Mesenteric fat pad (tissue), 1 donor: ENCODE measurements around the gene POFUT2. TPM values are rescaled to one million over a fixed set of nuclear protein-coding genes. Genes with fewer than 3 reads are reported as not detected.
A peak's percentile ranks its signal among the peaks of the same experiment; 100 is the strongest.

ENCODE experiments used
- DNase-seq: peaks from one replicate; pipeline ENCODE4 v3.0.0-alpha.2; 2020; ENCODE audit warnings: low spot score
- total RNA-seq: library from RNA; stranded (reverse); fragmentation: NEBNext Ultra II Directional; extraction: Animal tissue kit (Norgen Biotek cat#: 25700); gene quantifications from one replicate; pipeline ENCODE4 v1.2.1, GENCODE V29; 2021
- donor health status: DM: yes; HTN: yes; CAD: no.

POFUT2 gene
- total RNA-seq, 1 donor from 2014 or later = 29.6 TPM

- peak; percentile 87 for DNase-seq
Observed at GRCh38 chr21:45299026-45299863, 11.6 kb upstream of the POFUT2 start.

GRCh38 chr21:45297869-45298268, 10.2 kb upstream of the POFUT2 start:
- DNase-seq = peak; percentile 6

DNA sequence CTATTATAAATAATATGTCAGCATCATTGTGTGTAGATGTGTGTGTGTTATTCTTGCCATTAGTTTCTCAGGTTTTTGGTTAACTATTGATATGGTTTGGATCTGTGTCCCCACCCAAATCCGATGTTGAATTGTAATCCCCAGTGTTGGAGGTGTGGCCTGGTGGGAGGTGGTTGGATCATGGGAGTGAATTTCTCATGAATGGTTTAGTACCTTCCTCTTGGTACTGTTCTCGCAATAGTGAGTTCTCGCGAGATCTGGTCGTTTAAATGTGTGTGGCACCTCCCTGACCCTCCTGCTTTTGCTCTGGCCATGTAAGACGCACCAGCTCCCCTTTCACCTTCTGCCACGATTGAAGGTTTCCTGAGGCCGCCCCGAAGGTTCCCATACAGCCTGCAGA, 9.6 kb upstream of the POFUT2 start:
- DNase-seq = peak; percentile 60

- DNase-seq = peak; percentile 28
Observed at GRCh38 chr21:45296638-45297037, 8.9 kb upstream of the POFUT2 start.

GRCh38 chr21:45295576-45296365, 8.1 kb upstream of the POFUT2 start:
- peak; percentile 69 for DNase-seq

- peak; percentile 94 for DNase-seq
Observed at GRCh38 chr21:45294509-45295291, 7.0 kb upstream of the POFUT2 start.

DNA sequence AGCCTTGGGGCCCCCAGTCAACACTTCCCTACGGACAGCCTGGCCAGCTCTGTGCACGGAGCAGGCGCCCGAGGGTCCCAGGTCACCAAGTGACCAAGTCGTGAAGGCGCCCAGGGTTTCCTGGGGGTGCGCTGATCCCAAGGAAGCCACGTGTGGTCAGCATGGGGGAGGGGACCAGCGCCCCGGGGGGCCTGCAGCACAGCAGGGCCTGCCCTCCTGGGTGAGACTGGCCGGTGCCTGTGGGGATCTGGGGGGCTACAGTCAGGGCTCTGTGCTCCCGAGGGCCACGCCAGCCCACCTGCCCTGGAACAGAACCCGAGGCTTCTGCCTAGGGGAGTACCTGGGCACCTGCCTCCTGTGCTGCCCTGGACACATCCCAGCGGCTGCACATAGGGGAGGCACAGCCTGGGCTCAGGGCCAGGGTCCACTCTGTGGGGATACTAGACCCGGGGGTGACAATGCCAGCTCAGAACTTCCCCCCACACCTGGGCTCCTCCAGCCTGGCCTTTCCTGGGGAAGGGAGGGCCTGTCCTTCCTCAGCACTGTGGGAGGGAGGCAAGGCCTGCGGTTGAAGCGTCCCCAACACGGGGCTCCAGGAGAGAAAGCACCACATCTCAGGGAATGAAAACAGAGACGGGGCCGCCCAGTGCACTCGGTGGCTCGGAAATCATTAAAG, 6.2 kb upstream of the POFUT2 start:
- DNase-seq = peak; percentile 87

DNA sequence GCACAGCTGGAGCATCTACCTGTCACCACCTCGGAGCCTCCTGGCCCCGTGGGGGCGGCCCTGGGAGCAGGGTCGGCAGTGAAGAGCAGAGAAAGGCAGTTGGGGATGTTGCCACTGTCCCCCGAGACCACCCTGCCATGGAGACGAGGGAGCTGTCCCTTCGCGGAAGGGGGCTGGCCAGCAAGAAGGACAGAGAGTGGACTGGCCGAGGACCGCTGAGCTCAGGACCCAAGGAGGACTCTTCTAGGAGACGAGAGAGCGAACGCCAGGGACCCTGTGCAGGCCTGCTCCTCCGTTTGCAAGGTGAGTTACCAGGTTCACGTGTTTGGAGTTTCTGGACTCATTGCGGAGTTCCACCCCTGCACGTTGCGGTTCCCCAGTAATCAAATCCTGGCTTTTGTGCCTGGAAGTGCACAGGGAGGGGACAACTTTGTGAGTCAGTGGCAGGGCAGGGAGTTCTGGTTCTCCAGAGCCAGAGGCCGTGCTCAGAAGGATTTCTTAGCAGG, 5.6 kb upstream of the POFUT2 start:
- peak; percentile 89 for DNase-seq

DNA sequence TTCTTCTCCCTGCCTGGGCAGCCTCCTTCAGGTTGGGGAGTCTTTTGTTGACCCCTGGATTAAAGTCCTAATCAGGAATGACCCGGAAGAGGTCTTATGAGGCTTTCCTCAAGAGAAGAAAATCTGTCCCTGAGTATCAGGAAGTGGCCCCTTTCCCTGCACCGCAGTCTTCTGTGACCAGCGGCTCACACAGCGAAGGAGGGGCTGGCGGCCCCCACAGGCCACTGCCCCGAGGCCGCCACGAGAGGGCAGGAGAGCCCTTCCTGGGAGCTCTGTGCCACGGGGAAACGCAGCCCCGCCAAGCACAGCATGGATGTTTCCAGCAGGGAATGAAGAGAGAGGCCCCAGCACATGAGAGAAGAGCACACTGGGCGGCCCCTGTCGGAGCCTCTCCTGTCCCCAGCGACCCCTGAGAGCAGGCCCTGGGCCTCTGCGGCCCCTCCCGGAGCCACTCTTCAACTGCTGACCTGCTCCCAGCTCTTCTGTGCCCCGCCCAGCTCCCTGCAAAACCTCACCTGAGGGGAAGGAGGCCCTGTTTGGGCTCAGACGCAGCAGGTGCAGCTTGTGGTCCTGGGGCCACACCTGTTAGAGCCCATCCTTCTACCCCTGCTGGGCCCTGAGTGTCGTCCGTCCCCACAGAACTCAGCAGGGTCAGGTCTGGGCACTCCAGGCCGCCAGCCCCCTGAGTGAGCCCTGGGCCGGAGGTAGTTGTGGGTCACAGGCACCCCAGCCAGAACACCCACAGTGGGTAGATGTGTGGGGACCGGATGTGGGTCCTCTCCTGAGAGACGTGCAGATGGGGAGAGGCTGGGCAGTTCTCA, 4.9 kb upstream of the POFUT2 start:
- DNase-seq = peak; percentile 95

DNA sequence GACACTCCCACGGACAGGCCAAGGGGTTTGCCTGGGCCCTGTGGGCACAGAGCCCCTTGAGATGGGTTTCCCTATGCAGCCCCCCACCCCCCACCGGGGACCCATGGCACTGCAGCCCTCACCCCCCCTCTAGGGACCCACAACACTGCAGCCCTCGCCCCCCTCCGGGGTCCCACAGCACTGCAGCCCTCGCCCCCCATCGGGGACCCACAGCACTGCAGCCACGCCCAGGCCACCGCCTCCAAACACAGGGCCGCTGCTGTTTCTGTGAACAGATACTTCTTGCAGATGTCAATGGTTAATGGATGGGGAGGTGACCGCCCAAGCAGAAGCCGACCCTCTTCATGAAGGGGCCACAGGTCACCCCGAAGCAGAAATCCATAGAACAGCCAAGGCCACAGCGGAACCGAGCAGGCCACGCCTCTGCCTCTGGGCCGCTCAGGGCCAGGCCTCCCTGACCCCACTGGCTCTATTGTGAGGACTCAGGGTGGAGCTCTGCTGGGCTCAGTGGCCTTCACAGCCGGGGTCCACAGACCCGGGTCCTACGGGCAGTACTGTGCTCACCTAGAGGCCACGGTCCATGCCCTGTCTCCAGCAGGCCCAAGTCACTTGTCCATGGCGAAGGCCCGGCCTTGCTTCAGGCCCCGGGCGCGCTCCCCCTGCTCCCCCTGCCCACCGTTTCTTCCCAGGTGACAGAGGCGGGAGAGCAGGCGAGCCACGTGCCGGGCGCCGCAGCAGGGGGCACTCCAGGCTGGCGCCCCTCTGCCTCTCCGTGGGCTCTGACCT, 4.1 kb upstream of the POFUT2 start:
- peak; percentile 89 for DNase-seq

- DNase-seq = peak; percentile 73
Observed at GRCh38 chr21:45290948-45291612, 3.4 kb upstream of the POFUT2 start.

DNA sequence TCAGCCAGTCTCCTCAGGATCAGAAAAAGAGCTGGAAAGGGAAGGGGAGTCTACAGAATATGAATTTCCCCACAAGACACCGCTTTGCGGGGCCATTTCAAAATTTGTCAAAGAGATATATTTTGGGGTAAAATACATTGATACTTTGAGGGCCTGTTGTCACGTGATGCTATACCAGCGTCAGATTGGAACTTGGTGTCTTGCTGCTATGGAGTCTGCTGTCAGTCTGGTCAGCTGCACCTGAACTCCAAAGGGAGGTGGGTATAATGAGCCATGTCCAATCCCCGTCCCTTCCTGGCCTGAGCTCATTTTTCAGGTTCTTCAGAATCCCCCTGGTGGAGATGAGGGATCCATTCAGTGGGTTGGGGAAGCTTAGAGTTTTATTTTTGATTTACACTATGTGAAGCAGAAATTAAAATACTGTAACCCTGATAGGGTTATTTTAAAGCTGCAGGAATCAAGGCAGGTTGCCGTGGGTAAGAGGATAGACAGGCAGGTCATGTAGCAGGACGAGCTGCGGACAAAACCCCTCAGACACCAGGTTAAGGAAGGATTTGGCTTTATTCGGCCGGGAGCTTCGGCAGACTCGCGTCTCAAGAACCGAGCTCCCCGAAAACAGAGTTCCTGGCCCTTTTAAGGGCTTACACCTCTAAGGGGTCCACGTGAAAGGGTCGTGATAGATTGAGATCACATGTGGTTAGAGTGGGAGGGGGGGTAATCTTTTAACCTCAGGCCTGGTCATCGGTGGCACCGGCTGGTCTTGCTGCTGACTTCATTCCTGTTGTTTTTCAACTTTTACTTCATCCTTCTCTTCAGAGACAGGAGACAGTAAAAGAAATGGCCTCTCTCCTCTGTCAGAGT, 2.2 kb upstream of the POFUT2 start:
- peak; percentile 68 for DNase-seq

GRCh38 chr21:45289134-45289533, 1.4 kb upstream of the POFUT2 start:
- DNase-seq = no peak

- peak; percentile 86 for DNase-seq
Observed at GRCh38 chr21:45288441-45288841, 746 bp upstream of the POFUT2 start.

DNA sequence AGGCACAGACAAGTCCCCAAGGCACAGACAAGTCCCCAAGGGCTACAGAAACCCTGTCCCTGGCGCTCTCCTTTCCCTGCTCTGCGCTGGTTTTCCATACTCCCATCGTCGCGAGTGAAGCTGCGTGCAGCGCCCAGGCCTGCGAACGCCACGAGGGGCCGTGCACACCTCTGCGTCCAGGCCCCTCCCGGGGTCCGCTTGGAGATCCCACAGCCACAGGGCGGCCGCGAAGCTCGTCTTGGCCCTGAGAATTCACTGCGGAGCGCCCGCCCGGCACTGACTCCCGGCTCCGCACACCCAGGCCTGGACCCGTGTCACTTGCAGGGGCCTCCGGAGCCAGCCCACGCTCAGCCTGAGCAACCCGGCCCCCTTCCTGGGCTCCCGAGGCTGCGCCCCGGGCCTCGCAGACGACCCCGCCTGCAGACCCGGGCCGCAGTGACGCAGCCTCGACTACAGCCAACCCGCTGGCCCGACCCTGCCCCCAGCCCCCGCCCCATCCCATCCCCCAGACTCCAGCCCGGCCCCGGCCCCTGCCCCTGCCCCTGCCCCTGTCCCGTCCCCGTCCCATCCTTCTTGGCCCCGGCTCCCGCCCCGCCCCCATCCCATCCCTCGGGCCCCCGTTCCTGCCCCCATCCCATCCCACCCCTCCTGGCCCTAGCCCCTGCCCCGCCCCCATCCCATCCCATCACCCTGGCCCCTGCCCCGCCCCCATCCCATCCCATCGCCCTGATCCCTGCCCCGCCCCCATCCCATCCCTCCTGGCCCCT, 841 bp downstream of the POFUT2 start:
- peak; percentile 74 for DNase-seq

- DNase-seq = peak; percentile 81
Observed at GRCh38 chr21:45285266-45285931, 2.3 kb downstream of the POFUT2 start.
